ENCODE measurements around the gene HRC.
"Not testable (repeated sequence)": the region's sequence is repeated elsewhere in the genome, so short reads cannot be mapped to it uniquely, and the experiment has no call there.

The HRC gene

GRCh38 chr19:49190781-49191180 is 35.6 kb upstream of the HRC start:
- H3K4me3 ChIP-seq (ENCODE audit: low read depth, low read length) = no peak overlapping the region
- TF ChIP-seq, protein P1, sequence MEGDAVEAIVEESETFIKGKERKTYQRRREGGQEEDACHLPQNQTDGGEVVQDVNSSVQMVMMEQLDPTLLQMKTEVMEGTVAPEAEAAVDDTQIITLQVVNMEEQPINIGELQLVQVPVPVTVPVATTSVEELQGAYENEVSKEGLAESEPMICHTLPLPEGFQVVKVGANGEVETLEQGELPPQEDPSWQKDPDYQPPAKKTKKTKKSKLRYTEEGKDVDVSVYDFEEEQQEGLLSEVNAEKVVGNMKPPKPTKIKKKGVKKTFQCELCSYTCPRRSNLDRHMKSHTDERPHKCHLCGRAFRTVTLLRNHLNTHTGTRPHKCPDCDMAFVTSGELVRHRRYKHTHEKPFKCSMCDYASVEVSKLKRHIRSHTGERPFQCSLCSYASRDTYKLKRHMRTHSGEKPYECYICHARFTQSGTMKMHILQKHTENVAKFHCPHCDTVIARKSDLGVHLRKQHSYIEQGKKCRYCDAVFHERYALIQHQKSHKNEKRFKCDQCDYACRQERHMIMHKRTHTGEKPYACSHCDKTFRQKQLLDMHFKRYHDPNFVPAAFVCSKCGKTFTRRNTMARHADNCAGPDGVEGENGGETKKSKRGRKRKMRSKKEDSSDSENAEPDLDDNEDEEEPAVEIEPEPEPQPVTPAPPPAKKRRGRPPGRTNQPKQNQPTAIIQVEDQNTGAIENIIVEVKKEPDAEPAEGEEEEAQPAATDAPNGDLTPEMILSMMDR (IDR thresholded peaks at IDR 0.05; ENCODE audit: low read depth, low read length) = no peak

DNA sequence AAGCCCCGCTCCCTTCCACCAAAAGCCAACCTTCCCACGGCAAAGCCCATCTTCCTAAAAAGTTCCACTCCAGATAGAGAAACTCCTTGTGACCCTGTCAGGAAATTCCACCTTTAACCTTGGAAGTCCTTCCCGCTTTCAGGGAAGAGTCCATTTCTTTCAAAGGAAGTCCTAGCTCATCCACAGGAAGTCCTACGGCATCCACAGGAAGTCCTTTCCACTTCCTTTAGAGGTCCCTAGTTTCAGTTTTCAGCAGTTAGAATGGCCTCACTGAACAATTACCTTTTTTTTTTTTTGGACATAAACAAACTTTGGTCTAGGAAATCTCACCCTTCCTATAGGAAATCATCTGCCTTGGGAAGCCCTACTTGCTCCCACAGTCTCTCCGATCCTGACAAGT is 34.1 kb upstream of the HRC start:
- no peak overlapping the region for H3K4me3 ChIP-seq (ENCODE audit: low read depth, low read length)
- TF ChIP-seq, protein P1 (IDR thresholded peaks at IDR 0.05; ENCODE audit: low read depth, low read length) = no peak

DNA sequence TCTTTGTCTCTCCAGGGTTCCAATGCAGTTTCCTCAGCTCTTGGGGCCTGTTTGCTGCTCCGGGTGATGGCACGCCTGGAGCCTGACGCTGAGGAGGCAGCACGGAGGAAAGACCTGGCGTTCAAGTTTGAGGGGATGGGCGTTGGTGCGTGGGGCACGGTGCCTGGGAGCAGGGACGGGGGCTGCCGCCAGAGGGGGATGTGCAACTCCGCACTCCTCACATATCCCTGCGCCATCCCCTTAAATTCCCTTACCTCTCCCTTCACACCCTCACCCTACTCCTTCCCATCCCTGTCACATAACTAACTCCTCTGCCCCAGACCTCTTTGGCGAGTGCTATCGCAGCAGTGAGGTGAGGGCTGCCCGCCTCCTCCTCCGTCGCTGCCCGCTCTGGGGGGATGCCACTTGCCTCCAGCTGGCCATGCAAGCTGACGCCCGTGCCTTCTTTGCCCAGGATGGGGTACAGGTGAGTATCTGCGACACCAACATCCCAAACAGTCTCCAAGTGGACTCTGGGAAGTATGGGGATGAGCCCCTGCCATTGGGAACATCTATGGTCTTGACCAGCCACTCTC is 33.5 kb upstream of the HRC start:
- no peak overlapping the region for H3K4me3 ChIP-seq (ENCODE audit: low read depth, low read length)
- TF ChIP-seq, protein P1 (IDR thresholded peaks at IDR 0.05; ENCODE audit: low read depth, low read length) = no peak

- no peak overlapping the region for H3K4me3 ChIP-seq (ENCODE audit: low read depth, low read length)
- TF ChIP-seq, protein P1 (IDR thresholded peaks at IDR 0.05; ENCODE audit: low read depth, low read length) = no peak
These were observed 30.9 kb upstream of the HRC start for GRCh38 chr19:49186108-49186507.

- TF ChIP-seq, protein P1 (IDR thresholded peaks at IDR 0.05; ENCODE audit: low read depth, low read length) = no peak
- H3K4me3 ChIP-seq (ENCODE audit: low read depth, low read length) = no peak overlapping the region
These were observed 27.7 kb upstream of the HRC start for GRCh38 chr19:49182848-49183375.

GRCh38 chr19:49182010-49182847 is 27.0 kb upstream of the HRC start:
- H3K4me3 ChIP-seq (ENCODE audit: low read depth, low read length) = not testable (repeated sequence)

- H3K4me3 ChIP-seq (ENCODE audit: low read depth, low read length) = no peak overlapping the region
- TF ChIP-seq, protein P1 (IDR thresholded peaks at IDR 0.05; ENCODE audit: low read depth, low read length) = no peak
These were observed 25.5 kb upstream of the HRC start for GRCh38 chr19:49180659-49181058.
